B cell (primary cell): ENCODE data around the gene SMTNL1. TPM values are rescaled to one million over a fixed set of nuclear protein-coding genes. Genes with fewer than 3 reads are reported as not detected.
A peak's percentile ranks its signal among the peaks of the same experiment; 100 is the strongest.

Experiments used
- ATAC-seq: fragments of 200-7000 bp; cut with Tn5 transposase; one replicate; pipeline ENCODE4 v1.10.0; 2021; ENCODE audit warnings: low read depth, mild to moderate bottlenecking, moderate number of reproducible peaks, moderate library complexity
- CTCF ChIA-PET: fragments of 350-600 bp; sonication (Branson Sonifier 250); formaldehyde crosslinking; loops from one replicate; lab custom pipeline; 2021; ENCODE audit warnings: antibody characterized with exemption, inconsistent platforms; lab: Charles Lee
- POLR2A ChIA-PET: fragments of 350-600 bp; sonication (Branson Sonifier 250); formaldehyde crosslinking; loops from one replicate; lab custom pipeline; 2021; ENCODE audit warnings: antibody characterized with exemption; lab: Charles Lee
- DNase-seq: peaks from one replicate; pipeline ENCODE4 v3.0.0; 2013
- H2AFZ ChIP-seq: 2 replicates; pipeline ENCODE4 v1.6.1; 2012; ENCODE audit warnings: mild to moderate bottlenecking, low read depth, low read length; ENCODE audit not compliant: insufficient read depth, poor library complexity, severe bottlenecking
- H3K27ac ChIP-seq, 2 donors: 1 replicate in 1 of 2; 2 replicates in 1 of 2; pipeline ENCODE4 v1.5.1; 2012 to 2013; ENCODE audit warnings: low read length in 2 of 2, mild to moderate bottlenecking in 2 of 2, moderate library complexity in 1 of 2
- H3K27me3 ChIP-seq, 4 experiments: fragments of 200-600 bp in 1 of 4; sonication (generic) in 1 of 4; replicated peaks in 1 of 4; 1 replicate in 2 of 4; 2 replicates in 2 of 4; pipeline versions ENCODE4 v1.6.1 to v1.7.0; 2013 to 2016; ENCODE audit warnings: low read length in 3 of 4, mild to moderate bottlenecking in 2 of 4, mixed read lengths in 1 of 4, moderate library complexity in 1 of 4; ENCODE audit not compliant: insufficient read depth in 4 of 4, control insufficient read depth in 3 of 4; ENCODE audit errors: control extremely low read depth in 1 of 4
- H3K36me3 ChIP-seq, 2 experiments: replicated peaks in 1 of 2; 1 replicate in 1 of 2; 2 replicates in 1 of 2; pipeline versions ENCODE4 v1.6.1 to v1.7.1; 2013; ENCODE audit warnings: low read length in 1 of 2; ENCODE audit not compliant: insufficient read depth in 2 of 2, control insufficient read depth in 1 of 2; ENCODE audit errors: control extremely low read depth in 1 of 2, extremely low read depth in 1 of 2
- H3K4me1 ChIP-seq, 2 donors: fragments of 200-600 bp in 1 of 2; sonication (generic) in 1 of 2; 1 replicate in 1 of 2; 2 replicates in 1 of 2; pipeline versions ENCODE4 v1.5.1 to v1.6.1; 2013 to 2017; ENCODE audit warnings: low read length in 2 of 2; ENCODE audit not compliant: control insufficient read depth in 2 of 2, insufficient read depth in 2 of 2
- H3K4me2 ChIP-seq: replicated peaks from 2 replicates; pipeline ENCODE3; 2012; ENCODE audit warnings: mild to moderate bottlenecking, low read depth, low read length; ENCODE audit not compliant: poor library complexity, severe bottlenecking
- H3K4me3 ChIP-seq, 5 experiments: fragments of 200-600 bp in 1 of 5; sonication (generic) in 1 of 5; 1 replicate in 3 of 5; 2 replicates in 2 of 5; pipeline versions ENCODE4 v1.5.1 to v1.7.0; 2011 to 2016; ENCODE audit warnings: low read length in 4 of 5, mild to moderate bottlenecking in 4 of 5, low read depth in 2 of 5, control low read depth in 1 of 5, moderate library complexity in 1 of 5; ENCODE audit not compliant: insufficient read depth in 1 of 5; ENCODE audit errors: control extremely low read depth in 1 of 5, extremely low read depth in 1 of 5
- H3K79me2 ChIP-seq: fragments of 200-600 bp; sonication (generic); one replicate; pipeline ENCODE4 v1.6.0; 2016; ENCODE audit warnings: low read length; ENCODE audit not compliant: control insufficient read depth, insufficient read depth
- H3K9ac ChIP-seq: fragments of 200-600 bp; sonication (generic); 2 replicates; pipeline ENCODE4 v1.6.1; 2017; ENCODE audit warnings: mild to moderate bottlenecking, low read length, moderate library complexity
- H3K9me3 ChIP-seq, 3 donors: one replicate each; pipeline versions ENCODE4 v1.6.1 to v1.7.1; 2013; ENCODE audit warnings: low read length in 2 of 3; ENCODE audit not compliant: control insufficient read depth in 2 of 3, insufficient read depth in 1 of 3; ENCODE audit errors: control extremely low read depth in 1 of 3
- H4K20me1 ChIP-seq: 2 replicates; pipeline ENCODE4 v1.6.0; 2012; ENCODE audit warnings: mild to moderate bottlenecking, low read length; ENCODE audit not compliant: insufficient read depth, control insufficient read depth, poor library complexity, severe bottlenecking
- H3K27ac Mint-ChIP-seq: one replicate; pipeline ENCODE4 v1.8.0; 2021; ENCODE audit warnings: mixed read lengths
- H3K27me3 Mint-ChIP-seq: one replicate; pipeline ENCODE4 v1.8.0; 2021; ENCODE audit warnings: mixed read lengths
- H3K4me1 Mint-ChIP-seq: one replicate; pipeline ENCODE4 v1.8.0; 2021; ENCODE audit warnings: mixed read lengths
- H3K4me3 Mint-ChIP-seq: one replicate; pipeline ENCODE4 v1.8.0; 2021; ENCODE audit warnings: mixed read lengths
- H3K9me3 Mint-ChIP-seq: one replicate; pipeline ENCODE4 v1.8.0; 2022; ENCODE audit warnings: mixed read lengths; ENCODE audit not compliant: insufficient read depth
- EZH2 ChIP-seq: IDR thresholded peaks from 2 replicates; pipeline ENCODE4 v1.6.1; 2012; ENCODE audit warnings: borderline replicate concordance, low read depth, mild to moderate bottlenecking, moderate library complexity, low read length; ENCODE audit not compliant: insufficient read depth, poor library complexity, severe bottlenecking
- WGBS: methylation state at CpG from one replicate; pipeline ENCODE4 v1.1.5; 2013; ENCODE audit warnings: missing lambda C conversion rate; ENCODE audit not compliant: insufficient coverage; 5-methylcytosine and 5-hydroxymethylcytosine counted together
- intact Hi-C: fragments of 100-400 bp; cut with micrococcal nuclease; formaldehyde crosslinking; loops from one replicate; pipeline ENCODE4 v1.10.0; 2022
- polyA plus RNA-seq: library from polyadenylated mRNA; depleted of rRNA; stranded (reverse); fragments of >200 nt; gene quantifications from 2 replicates; pipeline ENCODE4 v1.2.3, GENCODE V29; 2012
- total RNA-seq, 2 donors: library from RNA; stranded (reverse); fragments of 120-200 nt in 1 of 2; gene quantifications; 1 replicate in 1 of 2; 2 replicates in 1 of 2; pipeline versions ENCODE4 v1.2.3 to v1.2.4, GENCODE V29; 2013 to 2022
- TF ChIP-seq, protein P1 (sequence below): fragments of 200-600 bp; IDR thresholded peaks from one replicate; pipeline ENCODE4 v1.8.0; 2022; ENCODE audit warnings: antibody characterized with exemption, mild to moderate bottlenecking

The SMTNL1 gene
- total and polyA plus RNA-seq, 2 donors (not counting 1 experiment from before 2014, with no cell fraction given): not detected

DNA sequence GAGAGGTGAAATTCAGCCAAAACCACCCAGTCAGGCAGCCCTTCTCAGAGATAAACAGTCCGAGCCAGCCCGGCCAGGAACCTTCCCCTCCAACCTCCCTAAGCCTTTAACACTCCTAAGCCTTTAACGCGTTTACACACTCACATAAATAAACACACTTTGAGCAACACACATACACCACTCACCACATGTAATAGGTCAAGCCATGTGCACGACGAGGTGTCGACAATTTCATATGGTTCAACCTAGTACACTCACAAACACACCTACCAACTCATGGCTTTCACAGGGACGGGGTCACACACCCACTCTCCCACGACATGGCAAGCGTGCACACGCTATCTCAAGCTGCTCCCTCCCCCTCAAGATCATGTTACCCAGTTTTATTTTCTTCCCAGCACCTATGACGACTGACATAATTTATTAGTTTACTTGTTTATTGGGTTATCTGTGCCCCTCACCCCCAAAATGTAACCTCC is 37.4 kb upstream of the SMTNL1 start:
- peak overlapping the region; percentile 38 for H3K4me3 Mint-ChIP-seq
- no peak overlapping the region for H3K27ac ChIP-seq
- POLR2A ChIA-PET: no interaction called here
- H4K20me1 ChIP-seq: no peaks in the 10 kb centered on the region
- H3K9me3 ChIP-seq: peaks cover 0 to 4% (median 0%) of the 10 kb centered on the region in 3 donors
- H3K9me3 Mint-ChIP-seq: no peaks in the 10 kb centered on the region
- 73% methylated on average over 8 of the region's 12 CpGs for WGBS
- intact Hi-C loops: loop anchor here (2.0 kb wide), 1 partner anchor 15 kb away; the partner anchor contains the start of gene SLC43A1
- TF ChIP-seq, protein P1, sequence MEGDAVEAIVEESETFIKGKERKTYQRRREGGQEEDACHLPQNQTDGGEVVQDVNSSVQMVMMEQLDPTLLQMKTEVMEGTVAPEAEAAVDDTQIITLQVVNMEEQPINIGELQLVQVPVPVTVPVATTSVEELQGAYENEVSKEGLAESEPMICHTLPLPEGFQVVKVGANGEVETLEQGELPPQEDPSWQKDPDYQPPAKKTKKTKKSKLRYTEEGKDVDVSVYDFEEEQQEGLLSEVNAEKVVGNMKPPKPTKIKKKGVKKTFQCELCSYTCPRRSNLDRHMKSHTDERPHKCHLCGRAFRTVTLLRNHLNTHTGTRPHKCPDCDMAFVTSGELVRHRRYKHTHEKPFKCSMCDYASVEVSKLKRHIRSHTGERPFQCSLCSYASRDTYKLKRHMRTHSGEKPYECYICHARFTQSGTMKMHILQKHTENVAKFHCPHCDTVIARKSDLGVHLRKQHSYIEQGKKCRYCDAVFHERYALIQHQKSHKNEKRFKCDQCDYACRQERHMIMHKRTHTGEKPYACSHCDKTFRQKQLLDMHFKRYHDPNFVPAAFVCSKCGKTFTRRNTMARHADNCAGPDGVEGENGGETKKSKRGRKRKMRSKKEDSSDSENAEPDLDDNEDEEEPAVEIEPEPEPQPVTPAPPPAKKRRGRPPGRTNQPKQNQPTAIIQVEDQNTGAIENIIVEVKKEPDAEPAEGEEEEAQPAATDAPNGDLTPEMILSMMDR: no peak
- TF ChIP-seq EZH2: no peak
- DNase-seq (no peak), ATAC-seq (no peak)
- H3K27ac Mint-ChIP-seq: no peak overlapping the region
- H3K27me3 ChIP-seq: no peaks in the 10 kb centered on the region
- peak overlapping the region; percentile 63 for H3K4me2 ChIP-seq
- H3K9ac ChIP-seq: no peak overlapping the region
- peak overlapping the region; percentile 33 for H2AFZ ChIP-seq
- peaks cover 6% of the 10 kb centered on the region for H3K4me1 Mint-ChIP-seq
- H3K79me2 ChIP-seq: no peaks in the 10 kb centered on the region
- H3K36me3 ChIP-seq: peaks cover 0 to 3% of the 10 kb centered on the region in 2 experiments
- H3K27me3 Mint-ChIP-seq: no peaks in the 10 kb centered on the region
- H3K4me1 ChIP-seq: peaks cover 0 to 6% of the 10 kb centered on the region in 2 donors
- CTCF ChIA-PET: interaction anchor here (1.1 to 7.6 kb wide), 2 partner anchors 27 to 42 kb away, joined by 8 to 34 read pairs; no protein-coding TSS in a partner anchor
- H3K4me3 ChIP-seq: peak overlapping the region in 1 of 5 experiments; percentile 57

DNA sequence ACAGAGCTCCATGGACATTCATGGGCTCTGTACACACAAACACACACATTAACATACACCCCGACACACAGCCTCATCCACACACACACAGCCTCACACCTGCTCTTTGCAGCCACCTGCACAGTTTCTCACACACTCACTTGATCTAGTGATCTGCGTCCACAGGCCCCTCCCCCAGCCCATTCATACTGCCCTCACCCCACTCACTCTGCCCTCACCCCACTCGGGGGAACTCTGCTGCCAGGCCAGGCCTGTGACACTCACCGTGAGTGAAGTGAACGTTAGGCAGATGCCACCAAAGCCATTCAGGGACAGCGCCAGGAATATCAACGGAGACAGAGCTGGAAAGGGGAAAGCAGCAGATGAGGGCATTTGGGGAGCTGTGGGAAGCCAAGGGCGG is 36.9 kb upstream of the SMTNL1 start:
- DNase-seq: no peak
- ATAC-seq: no peak
- H3K4me1 Mint-ChIP-seq: peaks cover 6% of the 10 kb centered on the region
- Histone ChIP-seq H3K4me2 (no peak overlapping the region), H2AFZ (no peak overlapping the region), H3K9ac (no peak overlapping the region), H4K20me1 (no peaks in the 10 kb centered on the region), H3K27me3 (no peaks in the 10 kb centered on the region), H3K9me3 (peaks cover 0 to 4% (median 0%) of the 10 kb centered on the region in 3 donors), H3K36me3 (peaks cover 0 to 3% of the 10 kb centered on the region in 2 experiments), H3K4me3 (no peak overlapping the region), H3K27ac (no peak overlapping the region), H3K4me1 (peaks cover 0 to 6% of the 10 kb centered on the region in 2 donors), H3K79me2 (no peaks in the 10 kb centered on the region)
- H3K27me3 Mint-ChIP-seq: no peaks in the 10 kb centered on the region
- intact Hi-C loops: no loop called here
- H3K27ac Mint-ChIP-seq: no peak overlapping the region
- ChIA-PET CTCF (interaction anchor here (1.1 to 7.6 kb wide), 3 partner anchors 24 to 43 kb away, joined by 3 to 34 read pairs (median 8); no protein-coding TSS in a partner anchor), POLR2A (no interaction called here)
- 86% methylated on average over 5 of the region's 8 CpGs for WGBS
- H3K9me3 Mint-ChIP-seq: no peaks in the 10 kb centered on the region
- TF ChIP-seq, protein P1: no peak
- no peak for TF ChIP-seq EZH2
- no peak overlapping the region for H3K4me3 Mint-ChIP-seq
